Esophagus squamous epithelium (tissue), 5 donors: ENCODE results near the gene COL4A1. TPM values are rescaled to one million over a fixed set of nuclear protein-coding genes. Genes with fewer than 3 reads are reported as not detected.
A peak's percentile ranks its signal among the peaks of the same experiment; 100 is the strongest.

ENCODE experiments used
- DNase-seq: peaks from one replicate; lab custom pipeline; 2025; lab: John Stamatoyannopoulos, UW
- H3K27ac ChIP-seq, 4 donors: fragments of 200-600 bp; sonication (generic); one replicate each; pipeline ENCODE4 v1.5.1; 2016 to 2019; ENCODE audit warnings: mild to moderate bottlenecking in 1 of 4
- H3K27me3 ChIP-seq, 4 donors: fragments of 200-600 bp; sonication (generic); 1 replicate in 3 of 4; 2 replicates in 1 of 4; pipeline versions ENCODE4 v1.5.1 to v1.6.0; 2017 to 2021; ENCODE audit warnings: antibody characterized with exemption in 1 of 4
- H3K36me3 ChIP-seq, 3 donors: fragments of 200-600 bp; sonication (generic); one replicate each; pipeline ENCODE4 v1.5.1; 2016 to 2019
- H3K4me1 ChIP-seq, 3 donors: fragments of 200-600 bp; sonication (generic); one replicate each; pipeline ENCODE4 v1.5.1; 2017 to 2019
- H3K4me3 ChIP-seq, 4 donors: fragments of 200-600 bp; sonication (generic); 1 replicate in 3 of 4; 2 replicates in 1 of 4; pipeline ENCODE4 v1.5.1; 2016 to 2019; ENCODE audit warnings: mild to moderate bottlenecking in 2 of 4, moderate library complexity in 1 of 4
- H3K9me3 ChIP-seq, 3 donors: fragments of 200-600 bp; sonication (generic); one replicate each; pipeline ENCODE4 v1.5.1; 2016 to 2019
- POLR2A ChIP-seq, 4 donors: fragments of 450-650 bp; IDR thresholded peaks; one replicate each; pipeline ENCODE4 v1.6.1; 2017; ENCODE audit warnings: antibody characterized with exemption in 4 of 4, mild to moderate bottlenecking in 4 of 4, moderate library complexity in 3 of 4
- WGBS, 2 donors: methylation state at CpG; one replicate each; pipeline ENCODE4 v1.1.5; 2018; 5-methylcytosine and 5-hydroxymethylcytosine counted together
- intact Hi-C: fragments of 100-400 bp; cut with DNase I; formaldehyde crosslinking; loops from one replicate; pipeline ENCODE4 v1.15.0; 2022
- total RNA-seq, 4 donors: library from RNA; depleted of rRNA; stranded (reverse); fragments of >200 nt; gene quantifications; one replicate each; pipeline ENCODE4 v1.1.0, GENCODE V29; 2016
- TF ChIP-seq, protein P1 (sequence below), 6 experiments: fragments of 450-650 bp in 4 of 6; fragments of 200-600 bp in 2 of 6; sonication (generic) in 2 of 6; IDR thresholded peaks; one replicate each; pipeline ENCODE4 v1.5.1; 2016 to 2019; ENCODE audit warnings: antibody characterized with exemption in 6 of 6, mild to moderate bottlenecking in 4 of 6, moderate library complexity in 4 of 6
- donor health status: DM: yes; HTN: yes; CAD: no.

Gene COL4A1
- total RNA-seq, 4 donors from 2014 or later, result 8.9 to 97.1 (median 40.2) TPM

DNA sequence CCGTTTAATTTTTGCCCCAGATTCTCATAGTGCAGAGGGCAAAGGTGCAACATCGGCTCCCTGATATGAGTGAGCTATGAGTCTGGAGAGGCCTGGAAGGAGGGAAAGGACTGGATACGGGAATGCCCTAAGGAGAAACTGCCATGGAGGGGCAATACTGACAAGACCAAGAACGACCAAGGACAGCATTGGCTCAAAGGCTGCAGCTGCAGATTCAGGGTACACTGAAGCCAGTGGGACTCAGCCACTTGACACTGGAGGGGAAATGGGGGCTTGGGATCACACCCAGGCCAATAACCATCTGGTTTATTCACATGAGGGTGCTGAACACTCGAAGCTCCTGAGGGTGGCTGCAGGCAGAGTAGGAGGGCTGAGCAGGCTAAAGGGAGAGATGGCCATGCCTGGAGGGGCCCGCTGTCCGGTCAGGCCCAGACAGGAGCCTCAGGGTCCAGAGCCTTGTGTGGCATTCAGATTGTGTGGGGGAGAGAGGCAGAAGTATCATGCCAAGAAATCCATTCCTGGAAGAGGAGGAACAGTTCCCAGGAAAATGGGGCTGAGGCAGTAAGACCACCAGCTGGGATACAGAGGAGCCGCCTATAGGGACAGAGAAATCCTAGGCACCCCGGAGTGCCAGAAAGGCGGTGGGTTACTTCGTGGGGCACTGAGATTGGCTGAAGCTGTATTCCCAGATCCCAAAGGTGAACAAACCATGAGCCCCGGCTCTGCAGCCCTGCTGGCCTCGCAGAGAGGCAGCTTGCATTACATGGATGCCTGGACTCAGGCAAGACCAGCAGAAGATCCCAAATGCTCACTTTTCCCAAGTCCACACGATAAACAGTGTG, 20.7 kb downstream of the COL4A1 start:
- Histone ChIP-seq H3K27me3 (no peaks in the 10 kb centered on the region), H3K36me3 (no peaks in the 10 kb centered on the region), H3K4me1 (peaks cover 0 to 44% (median 8%) of the 10 kb centered on the region in 3 donors), H3K27ac (peak overlapping the region in 3 of 4 donors; percentile 31 to 66 (median 61)), H3K4me3 (no peak overlapping the region), H3K9me3 (no peaks in the 10 kb centered on the region)
- TF ChIP-seq POLR2A (IDR thresholded peaks at IDR 0.05), result no peak
- TF ChIP-seq, protein P1, sequence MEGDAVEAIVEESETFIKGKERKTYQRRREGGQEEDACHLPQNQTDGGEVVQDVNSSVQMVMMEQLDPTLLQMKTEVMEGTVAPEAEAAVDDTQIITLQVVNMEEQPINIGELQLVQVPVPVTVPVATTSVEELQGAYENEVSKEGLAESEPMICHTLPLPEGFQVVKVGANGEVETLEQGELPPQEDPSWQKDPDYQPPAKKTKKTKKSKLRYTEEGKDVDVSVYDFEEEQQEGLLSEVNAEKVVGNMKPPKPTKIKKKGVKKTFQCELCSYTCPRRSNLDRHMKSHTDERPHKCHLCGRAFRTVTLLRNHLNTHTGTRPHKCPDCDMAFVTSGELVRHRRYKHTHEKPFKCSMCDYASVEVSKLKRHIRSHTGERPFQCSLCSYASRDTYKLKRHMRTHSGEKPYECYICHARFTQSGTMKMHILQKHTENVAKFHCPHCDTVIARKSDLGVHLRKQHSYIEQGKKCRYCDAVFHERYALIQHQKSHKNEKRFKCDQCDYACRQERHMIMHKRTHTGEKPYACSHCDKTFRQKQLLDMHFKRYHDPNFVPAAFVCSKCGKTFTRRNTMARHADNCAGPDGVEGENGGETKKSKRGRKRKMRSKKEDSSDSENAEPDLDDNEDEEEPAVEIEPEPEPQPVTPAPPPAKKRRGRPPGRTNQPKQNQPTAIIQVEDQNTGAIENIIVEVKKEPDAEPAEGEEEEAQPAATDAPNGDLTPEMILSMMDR (IDR thresholded peaks at IDR 0.05), result no peak
- no peak for DNase-seq
- WGBS, 2 donors, result 68 to 79% methylated on average over 9 to 14 of the region's 14 CpGs
- intact Hi-C loops, result no loop called here

GRCh38 chr13:110284779-110285484, 22.0 kb downstream of the COL4A1 start:
- Histone ChIP-seq H3K9me3 (no peaks in the 10 kb centered on the region), H3K27ac (peak overlapping the region in 2 of 4 donors; percentile 31 to 66), H3K27me3 (no peaks in the 10 kb centered on the region), H3K36me3 (no peaks in the 10 kb centered on the region), H3K4me1 (peaks cover 0 to 54% (median 8%) of the 10 kb centered on the region in 3 donors), H3K4me3 (no peak overlapping the region)
- no peak for DNase-seq
- WGBS, 2 donors, result 77 to 80% methylated on average over 11 of the region's 11 CpGs
- TF ChIP-seq POLR2A (IDR thresholded peaks at IDR 0.05), result no peak
- intact Hi-C loops, result no loop called here

DNA sequence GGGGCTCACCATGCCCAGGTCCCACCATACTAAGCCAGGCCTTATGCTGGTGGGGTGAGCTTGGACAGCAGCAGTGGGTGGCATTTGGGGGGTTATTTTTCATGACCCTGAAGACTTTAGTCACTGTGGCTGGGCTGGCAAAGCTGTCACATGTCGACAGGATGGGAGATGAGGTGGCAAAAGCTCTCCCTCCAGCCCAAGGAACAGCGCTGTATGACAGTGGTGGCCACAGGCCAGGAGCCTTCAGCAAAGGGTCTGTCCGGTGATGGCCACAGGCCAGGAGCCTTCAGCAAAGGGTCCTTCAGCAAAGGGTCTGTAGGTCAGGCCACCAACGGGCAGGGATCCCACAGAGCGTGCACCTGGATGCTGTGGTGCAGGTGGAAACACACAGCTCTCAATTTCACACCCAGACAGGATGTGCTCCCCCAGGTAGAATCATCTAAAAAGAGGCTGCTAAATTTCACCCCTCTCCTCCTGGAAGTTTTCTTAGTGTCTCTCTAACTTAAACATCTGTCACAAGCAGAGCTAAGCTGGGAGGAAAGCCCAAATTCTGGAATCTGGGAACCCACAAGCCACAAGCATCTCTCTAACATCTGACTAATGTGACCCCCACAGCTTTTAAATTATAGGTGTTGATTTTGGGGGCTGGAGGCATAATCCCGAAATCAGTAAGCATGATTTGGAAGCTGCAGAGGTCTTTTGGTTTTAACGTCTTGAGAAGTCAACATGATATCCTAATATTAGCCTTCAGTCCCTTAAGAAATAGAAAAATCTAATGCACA, 23.0 kb downstream of the COL4A1 start:
- intact Hi-C loops, result no loop called here
- DNase-seq, result no peak
- peaks cover 0 to 62% (median 12%) of the 10 kb centered on the region in 3 donors for H3K4me1 ChIP-seq
- H3K27me3 ChIP-seq, result no peaks in the 10 kb centered on the region
- no peak for TF ChIP-seq POLR2A (IDR thresholded peaks at IDR 0.05)
- TF ChIP-seq, protein P1 (IDR thresholded peaks at IDR 0.05), result no peak
- H3K4me3 ChIP-seq, result no peak overlapping the region
- H3K9me3 ChIP-seq, result no peaks in the 10 kb centered on the region
- WGBS, 2 donors, result 72 to 74% methylated on average over 6 to 7 of the region's 7 CpGs
- H3K27ac ChIP-seq, result peak overlapping the region in 2 of 4 donors; percentile 38 to 66
- H3K36me3 ChIP-seq, result no peaks in the 10 kb centered on the region

- TF ChIP-seq, protein P1 (IDR thresholded peaks at IDR 0.05), result no peak
- TF ChIP-seq POLR2A (IDR thresholded peaks at IDR 0.05), result no peak
- Histone ChIP-seq H3K36me3 (no peaks in the 10 kb centered on the region), H3K9me3 (no peaks in the 10 kb centered on the region), H3K4me3 (no peak overlapping the region), H3K27ac (peak overlapping the region in 2 of 4 donors; percentile 19 to 58), H3K27me3 (no peaks in the 10 kb centered on the region), H3K4me1 (peaks cover 0 to 69% (median 12%) of the 10 kb centered on the region in 3 donors)
- 91 to 100% methylated on average over 1 of the region's 1 CpG for WGBS, 2 donors
- no peak for DNase-seq
- intact Hi-C loops, result no loop called here
Measured at GRCh38 chr13:110282316-110282841, 24.6 kb downstream of the COL4A1 start.

GRCh38 chr13:110281736-110282135, 25.2 kb downstream of the COL4A1 start:
- no peaks in the 10 kb centered on the region for H3K9me3 ChIP-seq
- H3K27ac ChIP-seq, result peak overlapping the region in 3 of 4 donors; percentile 42 to 64 (median 58)
- H3K4me3 ChIP-seq, result no peak overlapping the region
- intact Hi-C loops, result no loop called here
- no peaks in the 10 kb centered on the region for H3K27me3 ChIP-seq
- no peak for DNase-seq
- peaks cover 0 to 69% (median 14%) of the 10 kb centered on the region in 3 donors for H3K4me1 ChIP-seq
- WGBS, 2 donors, result 82 to 85% methylated on average over 5 of the region's 5 CpGs
- no peak for TF ChIP-seq POLR2A (IDR thresholded peaks at IDR 0.05)
- TF ChIP-seq, protein P1 (IDR thresholded peaks at IDR 0.05), result no peak
- H3K36me3 ChIP-seq, result no peaks in the 10 kb centered on the region
